Activated T-cell treated with anti-CD3 and anti-CD28 coated beads for 1 hour (primary cell): ENCODE data around the gene KCNQ1OT1.

Experiments
- DNase-seq: peaks from one replicate; pipeline ENCODE4 v3.0.0-alpha.2; 2020; ENCODE audit warnings: low read depth

Gene KCNQ1OT1

DNA sequence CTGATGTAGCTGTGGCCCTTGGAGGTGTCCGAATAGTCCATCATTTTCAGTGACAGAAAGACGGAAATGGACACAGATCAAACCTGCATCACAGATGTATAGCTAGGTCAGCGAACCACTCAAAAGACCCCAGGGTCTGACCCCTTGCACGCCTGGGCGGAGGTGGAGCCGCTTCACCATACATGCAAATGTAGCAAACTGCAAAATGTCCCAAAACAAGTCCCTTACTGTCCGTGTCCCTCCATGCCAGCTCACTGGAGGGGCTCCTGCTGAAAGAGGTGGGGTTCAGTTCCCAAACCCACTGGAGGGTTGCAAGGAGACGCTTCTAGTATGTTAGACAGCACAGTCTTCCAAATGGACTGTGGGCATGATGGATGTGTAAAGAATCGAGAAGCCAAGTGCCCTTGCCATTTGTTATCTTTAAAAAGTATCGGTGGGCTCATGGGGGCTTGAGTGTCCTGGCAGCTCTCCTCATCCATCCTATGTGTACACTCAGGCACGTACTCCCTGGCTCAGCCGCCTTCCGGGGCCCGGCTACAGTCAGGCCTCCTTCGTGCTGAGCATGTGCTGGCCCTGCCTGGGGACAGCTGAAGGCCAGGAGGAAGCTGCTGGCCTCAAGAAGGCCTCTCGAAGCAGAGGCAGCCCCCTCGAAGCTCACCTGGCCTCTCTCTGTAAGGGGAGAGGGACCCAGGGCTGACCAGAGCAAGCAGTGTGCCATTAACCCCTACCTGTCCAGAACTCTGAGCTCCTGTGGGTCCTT is 20.2 kb upstream of the KCNQ1OT1 start:
- no peak for DNase-seq

- DNase-seq = no peak
Observed at GRCh38 chr11:2718817-2719438, 19.1 kb upstream of the KCNQ1OT1 start.

- no peak for DNase-seq
Observed at GRCh38 chr11:2717561-2718325, 17.9 kb upstream of the KCNQ1OT1 start.

- DNase-seq = no peak
Observed at GRCh38 chr11:2716376-2717095, 16.7 kb upstream of the KCNQ1OT1 start.

- no peak for DNase-seq
Observed at GRCh38 chr11:2715716-2716350, 16.0 kb upstream of the KCNQ1OT1 start.

- no peak for DNase-seq
Observed at GRCh38 chr11:2714871-2715270, 15.1 kb upstream of the KCNQ1OT1 start.

DNA sequence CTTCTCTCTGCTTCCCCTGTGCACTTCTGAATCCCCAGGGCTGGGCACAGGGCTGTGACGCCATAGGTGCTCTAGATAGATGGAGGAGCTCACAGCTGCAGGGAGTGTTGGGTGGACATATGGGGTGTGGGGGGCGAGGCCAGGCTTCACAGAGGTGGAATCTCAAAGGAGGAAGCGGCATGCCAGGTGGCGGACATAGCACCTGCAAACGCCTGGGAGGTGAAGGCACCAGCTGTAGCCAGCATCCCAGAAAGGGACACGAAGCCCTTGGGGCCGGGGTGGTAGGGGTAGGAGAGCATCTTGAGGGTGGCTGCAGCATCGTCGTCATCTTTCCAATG is 14.6 kb upstream of the KCNQ1OT1 start:
- no peak for DNase-seq

DNA sequence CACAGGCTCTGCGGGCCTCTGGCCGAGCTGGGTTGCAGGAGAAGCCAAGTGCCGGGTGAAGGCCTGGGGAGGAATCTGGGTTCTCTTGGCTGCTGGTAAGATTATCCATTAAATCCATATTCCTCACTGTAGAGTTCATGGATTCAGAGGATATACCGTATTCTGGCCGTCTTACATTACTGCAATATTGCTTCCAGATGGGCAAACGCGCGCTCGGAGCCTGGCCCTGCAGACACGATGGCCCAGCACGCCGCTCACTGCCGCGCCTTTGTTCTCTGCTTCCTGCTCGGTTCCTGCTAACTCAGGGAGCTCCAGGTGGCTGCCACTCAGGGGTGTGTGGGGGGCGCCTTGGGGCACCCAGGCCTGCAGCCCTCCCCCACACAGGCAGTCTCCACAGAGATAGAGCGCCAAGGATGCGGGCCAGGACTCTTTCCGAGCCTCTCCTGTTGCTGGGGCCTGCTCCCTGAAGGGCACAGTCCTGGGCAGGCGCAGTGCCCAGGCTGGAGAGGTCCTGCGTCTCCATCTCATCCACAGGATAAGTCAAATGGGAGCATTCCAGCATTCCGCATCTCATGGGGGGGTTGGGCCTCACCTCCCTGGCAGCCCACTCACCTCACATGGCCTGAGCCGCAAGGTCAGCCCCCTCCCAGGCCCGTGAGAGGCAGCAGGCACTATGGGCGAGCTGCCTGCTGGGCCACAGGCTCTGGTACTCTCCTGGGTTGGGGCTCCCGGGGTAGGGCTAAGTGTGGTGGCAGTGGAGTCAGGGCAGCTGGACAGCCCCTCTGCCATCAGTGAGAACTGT is 14.1 kb upstream of the KCNQ1OT1 start:
- no peak for DNase-seq

DNA sequence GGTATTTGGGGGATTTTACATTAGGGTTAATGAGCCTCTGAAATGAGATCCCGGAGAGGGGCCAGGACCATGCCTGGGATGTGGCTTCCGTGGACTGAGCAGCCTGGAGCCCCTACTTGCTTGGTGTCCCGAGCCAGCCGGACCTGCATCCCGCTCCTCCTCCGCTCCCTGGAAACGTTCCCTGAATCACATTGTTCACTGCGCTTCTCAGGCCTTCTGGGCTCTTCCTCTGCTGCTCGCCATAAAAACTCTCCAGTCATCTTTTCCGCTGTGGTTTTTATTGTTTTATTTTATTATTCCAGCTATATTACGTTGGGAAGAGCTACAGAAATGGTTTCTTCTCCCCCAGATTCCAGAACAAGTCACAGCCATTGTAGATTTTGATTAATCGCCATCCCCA is 13.3 kb upstream of the KCNQ1OT1 start:
- DNase-seq = no peak

DNA sequence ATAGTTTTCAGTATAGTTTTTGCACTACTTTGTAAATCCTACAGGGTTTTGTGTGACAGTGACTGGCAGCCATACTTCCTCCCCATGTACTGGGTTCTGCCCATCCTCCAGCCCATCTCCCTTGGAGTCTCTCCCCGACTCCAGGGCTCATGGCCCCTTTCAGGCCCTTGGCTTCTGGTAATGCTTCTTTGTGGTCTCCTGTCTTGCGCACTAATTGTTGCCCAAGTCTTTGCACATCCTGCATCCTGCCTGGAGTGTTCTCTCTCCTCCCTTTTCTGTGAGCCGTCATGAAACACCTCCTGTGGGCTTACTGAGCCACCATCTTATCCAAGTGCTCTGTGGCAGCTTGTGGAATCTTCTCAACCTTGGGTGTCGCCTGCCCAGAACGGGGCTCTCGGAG is 11.4 kb upstream of the KCNQ1OT1 start:
- no peak for DNase-seq

DNA sequence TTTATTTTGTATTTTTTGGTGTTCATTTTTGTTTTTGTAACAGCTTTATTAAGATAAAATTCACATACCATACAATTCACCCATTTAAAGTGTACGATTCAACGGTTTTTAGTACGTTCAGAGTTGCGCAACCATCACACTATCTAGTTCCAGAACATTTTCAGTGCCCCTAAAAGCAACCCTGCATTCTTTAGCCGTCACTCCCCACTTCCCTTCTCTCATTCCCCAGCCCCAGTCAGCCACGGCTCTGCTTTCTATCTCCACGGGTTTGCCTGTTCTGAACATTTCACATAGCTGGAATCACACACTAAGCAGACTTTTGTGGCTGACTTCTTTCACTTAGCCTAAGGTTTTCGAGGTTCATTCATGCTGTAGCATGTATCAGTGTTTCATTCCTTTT is 9.6 kb upstream of the KCNQ1OT1 start:
- no peak for DNase-seq

DNA sequence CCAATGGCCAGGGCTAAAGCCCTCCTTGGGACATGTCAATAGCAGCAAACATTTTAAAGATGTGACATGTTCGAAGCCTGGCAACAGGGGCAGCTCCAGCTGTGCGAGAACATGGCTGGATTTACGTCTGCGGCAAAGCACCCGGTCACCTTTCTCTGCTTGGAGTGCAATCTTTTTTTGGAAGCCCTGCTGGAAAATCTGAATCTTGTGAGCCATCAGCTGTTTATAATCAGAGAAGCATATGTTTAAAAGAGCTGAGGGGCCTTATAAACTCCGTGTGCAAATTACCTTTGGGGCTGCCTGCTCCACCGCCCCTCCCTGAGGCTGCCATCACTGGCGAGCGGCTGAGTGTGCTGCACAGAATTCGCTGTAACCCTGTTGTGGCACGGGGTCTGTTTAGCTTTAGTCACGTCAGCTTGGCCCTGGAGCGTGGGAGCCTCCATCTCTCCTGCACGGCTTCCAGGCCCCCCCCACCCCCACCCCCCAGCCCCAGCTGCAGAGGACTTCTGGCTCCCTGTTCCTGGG is 9.0 kb upstream of the KCNQ1OT1 start:
- DNase-seq = no peak

- DNase-seq = no peak
Observed at GRCh38 chr11:2708151-2708581, 8.4 kb upstream of the KCNQ1OT1 start.

- no peak for DNase-seq
Observed at GRCh38 chr11:2707736-2708135, 7.9 kb upstream of the KCNQ1OT1 start.

DNA sequence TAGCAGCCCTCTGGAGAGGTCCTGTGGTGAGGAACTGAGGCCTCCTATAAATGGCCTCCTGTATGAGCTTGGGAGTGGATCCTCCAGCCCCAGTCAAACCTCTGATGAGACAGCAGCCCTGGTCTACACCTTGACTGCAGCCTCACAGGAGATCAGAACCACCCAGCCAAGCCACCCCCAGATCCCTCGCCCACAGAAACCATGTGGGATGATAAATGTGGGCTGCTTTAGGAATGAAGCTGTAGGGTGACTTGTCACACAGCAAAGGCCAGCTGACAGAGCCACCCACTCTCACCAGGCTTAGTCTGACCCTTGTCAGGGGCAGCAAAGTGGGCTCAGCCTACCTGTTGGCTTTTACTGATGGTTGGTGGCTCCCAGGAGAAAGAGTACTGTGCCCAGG is 6.5 kb upstream of the KCNQ1OT1 start:
- DNase-seq = no peak

- no peak for DNase-seq
Observed at GRCh38 chr11:2704896-2705606, 5.3 kb upstream of the KCNQ1OT1 start.

DNA sequence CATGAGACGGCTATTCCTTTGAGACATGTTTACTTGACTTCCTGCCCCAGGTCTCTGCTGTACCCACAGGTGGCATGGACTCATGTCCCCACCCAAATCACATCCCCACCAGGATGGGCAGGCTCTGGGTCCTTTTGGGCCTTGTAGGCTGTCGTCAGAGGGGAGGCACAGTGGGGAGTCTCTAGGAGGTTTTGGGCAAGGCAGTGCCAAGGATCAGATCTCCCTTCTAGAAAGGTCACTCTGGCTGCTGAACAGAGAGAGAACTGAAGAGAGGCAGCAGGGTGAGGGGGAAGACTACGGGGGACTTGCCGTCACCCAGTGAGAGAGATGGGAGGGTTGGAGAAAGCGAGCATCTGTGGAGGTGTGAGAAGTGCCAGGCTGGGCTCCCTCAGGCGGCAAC is 4.6 kb upstream of the KCNQ1OT1 start:
- no peak for DNase-seq

GRCh38 chr11:2703363-2704141 is 3.8 kb upstream of the KCNQ1OT1 start:
- DNase-seq = no peak

DNA sequence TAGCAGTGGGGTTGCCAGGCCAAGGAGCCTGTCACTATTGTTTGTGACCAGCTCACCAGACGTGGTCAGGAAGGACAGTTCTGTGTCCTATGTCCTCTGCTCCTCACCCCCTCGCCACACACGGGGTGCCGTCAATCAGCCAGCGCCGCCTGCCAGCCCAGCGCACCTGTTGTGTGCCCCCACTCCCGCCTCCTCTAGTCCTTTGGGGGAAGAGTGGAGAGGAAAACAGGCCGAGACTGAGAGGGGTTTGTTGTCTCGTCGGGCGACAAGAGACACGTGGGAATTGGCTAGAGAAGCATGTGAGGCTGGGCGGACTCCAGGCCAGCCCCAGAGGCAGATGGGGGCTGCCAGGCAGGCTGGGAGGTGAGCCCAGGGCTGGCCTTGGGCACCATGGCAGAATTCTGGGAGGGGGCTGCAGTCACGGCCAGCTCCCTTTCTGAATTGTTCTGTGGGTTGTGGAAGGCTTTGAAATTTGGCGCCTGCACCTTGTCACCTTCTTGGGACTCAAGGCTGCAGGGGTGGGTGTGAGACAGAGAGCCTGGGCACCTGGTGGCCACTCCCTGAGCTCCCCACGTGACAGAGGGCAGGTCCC is 3.1 kb upstream of the KCNQ1OT1 start:
- no peak for DNase-seq
